GM21528 (cell line): ENCODE measurements around the gene TSPAN18.

Experiments used
- ATAC-seq: cut with Tn5 transposase; IDR thresholded peaks from one replicate; pipeline ENCODE4 v1.9.1; 2021; ENCODE audit warnings: mild to moderate bottlenecking, moderate library complexity; ENCODE audit not compliant: unreplicated experiment, low FRiP score

The TSPAN18 gene

GRCh38 chr11:44948155-44948554, 221.4 kb downstream of the TSPAN18 start:
- no peak for ATAC-seq

- ATAC-seq = no peak
These were observed 222.6 kb downstream of the TSPAN18 start for GRCh38 chr11:44949160-44950030.

GRCh38 chr11:44950031-44950624, 223.4 kb downstream of the TSPAN18 start:
- ATAC-seq = no peak

- no peak for ATAC-seq
These were observed 224.1 kb downstream of the TSPAN18 start, which contains the start of gene TP53I11 for GRCh38 chr11:44950625-44951476. Gene TP53I11, minus strand, starts transcription at chr11:44950883. Its CDS starts 12,548 bp downstream, at chr11:44938335.

- ATAC-seq = no peak
These were observed 225.3 kb downstream of the TSPAN18 start for GRCh38 chr11:44952082-44952481.

- ATAC-seq = no peak
These were observed 225.9 kb downstream of the TSPAN18 start for GRCh38 chr11:44952500-44953260.

- ATAC-seq = no peak
These were observed 227.5 kb downstream of the TSPAN18 start for GRCh38 chr11:44954051-44954906.

GRCh38 chr11:44955015-44955738, 228.4 kb downstream of the TSPAN18 start:
- ATAC-seq = no peak

- ATAC-seq = no peak
These were observed 230.3 kb downstream of the TSPAN18 start for GRCh38 chr11:44957040-44957515.

- no peak for ATAC-seq
These were observed 231.2 kb downstream of the TSPAN18 start for GRCh38 chr11:44957776-44958564.

- ATAC-seq = no peak
These were observed 232.3 kb downstream of the TSPAN18 start for GRCh38 chr11:44959064-44959463.

- ATAC-seq = no peak
These were observed 233.6 kb downstream of the TSPAN18 start for GRCh38 chr11:44960200-44960845.

GRCh38 chr11:44962464-44962863, 235.7 kb downstream of the TSPAN18 start:
- ATAC-seq = no peak

- no peak for ATAC-seq
These were observed 236.4 kb downstream of the TSPAN18 start for GRCh38 chr11:44963136-44963535.

- ATAC-seq = no peak
These were observed 237.2 kb downstream of the TSPAN18 start for GRCh38 chr11:44963948-44964347.

- ATAC-seq = no peak
These were observed 237.9 kb downstream of the TSPAN18 start for GRCh38 chr11:44964526-44965209.

- ATAC-seq = no peak
These were observed 239.9 kb downstream of the TSPAN18 start for GRCh38 chr11:44966694-44967093.
